Gastroesophageal sphincter (tissue), 3 donors: ENCODE data around the gene IL10RA.

ENCODE experiments used
- EP300 ChIP-seq: sonication (generic); formaldehyde crosslinking; IDR thresholded peaks from one replicate; pipeline ENCODE4 v1.6.1; 2017; ENCODE audit warnings: antibody characterized with exemption, mild to moderate bottlenecking
- POLR2A ChIP-seq, 2 donors: fragments of 450-650 bp; IDR thresholded peaks; one replicate each; pipeline ENCODE4 v1.6.1; 2017; ENCODE audit warnings: antibody characterized with exemption in 2 of 2, mild to moderate bottlenecking in 2 of 2, moderate library complexity in 1 of 2
- POLR2AphosphoS5 ChIP-seq: sonication (generic); formaldehyde crosslinking; IDR thresholded peaks from one replicate; pipeline ENCODE4 v1.6.1; 2017; ENCODE audit warnings: antibody characterized with exemption
- TF ChIP-seq, protein P1 (sequence below), 4 experiments: fragments of 200-600 bp in 2 of 4; fragments of 450-650 bp in 2 of 4; sonication (generic) in 1 of 4; IDR thresholded peaks; one replicate each; pipeline ENCODE4 v1.5.1; 2017 to 2019; ENCODE audit warnings: antibody characterized with exemption in 4 of 4, mild to moderate bottlenecking in 2 of 4, moderate library complexity in 2 of 4

- TF ChIP-seq, protein P1, sequence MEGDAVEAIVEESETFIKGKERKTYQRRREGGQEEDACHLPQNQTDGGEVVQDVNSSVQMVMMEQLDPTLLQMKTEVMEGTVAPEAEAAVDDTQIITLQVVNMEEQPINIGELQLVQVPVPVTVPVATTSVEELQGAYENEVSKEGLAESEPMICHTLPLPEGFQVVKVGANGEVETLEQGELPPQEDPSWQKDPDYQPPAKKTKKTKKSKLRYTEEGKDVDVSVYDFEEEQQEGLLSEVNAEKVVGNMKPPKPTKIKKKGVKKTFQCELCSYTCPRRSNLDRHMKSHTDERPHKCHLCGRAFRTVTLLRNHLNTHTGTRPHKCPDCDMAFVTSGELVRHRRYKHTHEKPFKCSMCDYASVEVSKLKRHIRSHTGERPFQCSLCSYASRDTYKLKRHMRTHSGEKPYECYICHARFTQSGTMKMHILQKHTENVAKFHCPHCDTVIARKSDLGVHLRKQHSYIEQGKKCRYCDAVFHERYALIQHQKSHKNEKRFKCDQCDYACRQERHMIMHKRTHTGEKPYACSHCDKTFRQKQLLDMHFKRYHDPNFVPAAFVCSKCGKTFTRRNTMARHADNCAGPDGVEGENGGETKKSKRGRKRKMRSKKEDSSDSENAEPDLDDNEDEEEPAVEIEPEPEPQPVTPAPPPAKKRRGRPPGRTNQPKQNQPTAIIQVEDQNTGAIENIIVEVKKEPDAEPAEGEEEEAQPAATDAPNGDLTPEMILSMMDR (IDR thresholded peaks at IDR 0.05): no peak
- no peak for TF ChIP-seq POLR2A (IDR thresholded peaks at IDR 0.05)
- TF ChIP-seq POLR2AphosphoS5: no peak
- TF ChIP-seq EP300: no peak
Measured at GRCh38 chr11:117962826-117963225, 23.4 kb upstream of the IL10RA start.
